Heart right ventricle (tissue), 16 donors: ENCODE measurements around the gene HERC6. TPM values are rescaled to one million over a fixed set of nuclear protein-coding genes. Genes with fewer than 3 reads are reported as not detected.

Experiments used
- ATAC-seq, 8 donors: fragments of 200-7000 bp; cut with Tn5 transposase; one replicate each; pipeline ENCODE4 v1.9.1; 2020; ENCODE audit warnings: mild to moderate bottlenecking in 8 of 8, moderate library complexity in 8 of 8, moderate number of reproducible peaks in 1 of 8
- DNase-seq, 2 donors: peaks; one replicate each; pipeline ENCODE4 v3.0.0-alpha.2; 2020
- H3K27ac ChIP-seq, 10 donors: fragments of 200-600 bp; sonication (generic) in 2 of 10; one replicate each; pipeline versions ENCODE4 v1.5.0 to v1.8.0; 2020 to 2022; ENCODE audit warnings: mild to moderate bottlenecking in 3 of 10
- H3K27me3 ChIP-seq, 7 donors: fragments of 200-600 bp; one replicate each; pipeline ENCODE4 v1.8.0; 2021 to 2022; ENCODE audit warnings: mild to moderate bottlenecking in 2 of 7
- H3K36me3 ChIP-seq, 9 donors: fragments of 200-600 bp; sonication (generic) in 1 of 9; one replicate each; pipeline versions ENCODE4 v1.5.0 to v1.8.0; 2020 to 2022; ENCODE audit warnings: mild to moderate bottlenecking in 2 of 9
- H3K4me1 ChIP-seq, 9 donors: fragments of 200-600 bp; sonication (generic) in 1 of 9; one replicate each; pipeline versions ENCODE4 v1.5.0 to v1.8.0; 2020 to 2022; ENCODE audit warnings: mild to moderate bottlenecking in 4 of 9
- H3K4me3 ChIP-seq, 10 donors: fragments of 200-600 bp; sonication (generic) in 2 of 10; one replicate each; pipeline versions ENCODE4 v1.5.0 to v1.8.0; 2020 to 2022; ENCODE audit warnings: mild to moderate bottlenecking in 7 of 10, moderate library complexity in 2 of 10
- H3K9me3 ChIP-seq, 11 donors: fragments of 200-600 bp in 10 of 11; sonication (generic) in 2 of 11; one replicate each; pipeline versions ENCODE4 v1.5.0 to v1.8.0; 2013 to 2022; ENCODE audit warnings: mild to moderate bottlenecking in 2 of 11, control low read depth in 1 of 11, moderate library complexity in 1 of 11
- WGBS, 2 donors: extraction: QIAGEN DNeasy Blood & Tissue Kit; methylation state at CpG; one replicate each; pipeline ENCODE4 v1.1.7; 2013; ENCODE audit warnings: inconsistent platforms in 1 of 2; 5-methylcytosine and 5-hydroxymethylcytosine counted together
- intact Hi-C, 10 donors: fragments of 100-400 bp; cut with DNase I; formaldehyde crosslinking; loops; one replicate each; pipeline versions ENCODE4 v1.11.1 to v1.14.2; 2022
- polyA plus RNA-seq, 2 donors: library from polyadenylated mRNA; stranded (reverse); fragments of 200-250 nt; gene quantifications; one replicate each; pipeline ENCODE4 v1.2.3, GENCODE V29; 2013
- total RNA-seq, 10 donors: library from RNA; stranded (reverse); fragmentation: NEBNext Ultra II Directional in 3 of 10; extraction: Animal tissue kit (Norgen Biotek cat#: 25700) in 3 of 10; gene quantifications; one replicate each; pipeline versions ENCODE4 v1.2.1 to v1.2.4, GENCODE V29; 2021 to 2023
- TF ChIP-seq, protein P1 (sequence below), 9 donors: fragments of 200-600 bp; sonication (generic) in 2 of 9; IDR thresholded peaks; one replicate each; pipeline versions ENCODE4 v1.5.0 to v1.8.0; 2021 to 2022; ENCODE audit warnings: antibody characterized with exemption in 9 of 9, mild to moderate bottlenecking in 5 of 9, moderate library complexity in 1 of 9
- donor health status: Arrhythmogenic right ventricular cardiomyopathy.
- donor health status: ischemic (EF 13 %, LVEDD 7.1; RV severe dilation, severe dysfunction).
- donor health status: healthy with polysubstance abuse.
- donor health status: DM: no; HTN: yes; CAD: no.
- donor health status: DM: no; HTN: no; CAD: no.
- donor health status: ischemic (EF 25% LVEDD 6.9; RV normal size, moderate dysfunction).
- donor health status: ischemic (EF 25% LVEDD 5.7; RV mildly dilated, moderate dysfunction).
- donor health status: healthy.
- donor health status: DM: yes; HTN: yes; CAD: no.
- donor health status: Ischemic cardiomyopathy.
- donor health status: ischemic (EF 35%, LVEDD 5.7; RV mildly dilated, moderate dysfunction).
- donor health status: nonischemic (EF 11% LVEDD 7.7; RV severe dilation, severe dysfunction).
- donor health status: DM: yes; HTN: yes; CAD: no.
- donor health status: PGD.
- donor health status: ischemic (EF 29% LVEDD 5.4; RV normal size, mild dysfunction).
- donor health status: nonischemic (EF 23%, LVEDD 6.1; RV moderate dilation, normal function).

The HERC6 gene
- total and polyA plus RNA-seq, 12 donors: 1.8 to 20.0 (median 14.6) TPM

DNA sequence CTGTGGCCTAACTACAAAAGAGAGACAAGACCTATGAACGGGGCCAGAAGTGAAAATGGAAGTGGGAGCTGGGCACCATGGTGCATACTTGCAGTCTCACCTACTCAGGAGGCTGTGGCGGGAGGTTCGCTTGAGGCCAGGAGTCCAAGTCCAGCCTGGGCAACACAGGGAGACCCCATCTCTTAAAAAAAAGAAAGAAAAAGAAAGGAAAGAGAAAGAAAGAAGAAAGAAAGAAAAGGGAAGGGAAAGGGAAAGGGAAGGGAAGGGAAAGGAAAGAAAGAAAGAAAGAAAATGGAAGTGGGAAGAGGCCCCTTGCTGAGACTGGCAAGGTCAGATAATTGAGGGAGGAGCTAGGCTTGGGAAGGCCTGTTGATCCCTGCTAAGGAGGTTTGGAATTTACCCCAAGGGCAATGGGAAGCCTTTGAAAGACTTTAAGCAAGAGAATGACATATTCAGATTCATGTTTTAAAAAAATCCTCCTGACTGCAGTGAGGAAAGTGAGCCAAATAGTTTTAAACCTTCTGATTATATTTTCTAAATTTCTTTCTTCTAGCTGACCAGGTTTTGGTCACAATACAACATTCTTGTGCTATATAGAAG, 60.6 kb downstream of the HERC6 start:
- no peaks in the 10 kb centered on the region for H3K4me1 ChIP-seq
- ATAC-seq (no peak), DNase-seq (no peak)
- TF ChIP-seq, protein P1, sequence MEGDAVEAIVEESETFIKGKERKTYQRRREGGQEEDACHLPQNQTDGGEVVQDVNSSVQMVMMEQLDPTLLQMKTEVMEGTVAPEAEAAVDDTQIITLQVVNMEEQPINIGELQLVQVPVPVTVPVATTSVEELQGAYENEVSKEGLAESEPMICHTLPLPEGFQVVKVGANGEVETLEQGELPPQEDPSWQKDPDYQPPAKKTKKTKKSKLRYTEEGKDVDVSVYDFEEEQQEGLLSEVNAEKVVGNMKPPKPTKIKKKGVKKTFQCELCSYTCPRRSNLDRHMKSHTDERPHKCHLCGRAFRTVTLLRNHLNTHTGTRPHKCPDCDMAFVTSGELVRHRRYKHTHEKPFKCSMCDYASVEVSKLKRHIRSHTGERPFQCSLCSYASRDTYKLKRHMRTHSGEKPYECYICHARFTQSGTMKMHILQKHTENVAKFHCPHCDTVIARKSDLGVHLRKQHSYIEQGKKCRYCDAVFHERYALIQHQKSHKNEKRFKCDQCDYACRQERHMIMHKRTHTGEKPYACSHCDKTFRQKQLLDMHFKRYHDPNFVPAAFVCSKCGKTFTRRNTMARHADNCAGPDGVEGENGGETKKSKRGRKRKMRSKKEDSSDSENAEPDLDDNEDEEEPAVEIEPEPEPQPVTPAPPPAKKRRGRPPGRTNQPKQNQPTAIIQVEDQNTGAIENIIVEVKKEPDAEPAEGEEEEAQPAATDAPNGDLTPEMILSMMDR (IDR thresholded peaks at IDR 0.05): no peak
- H3K27me3 ChIP-seq: no peaks in the 10 kb centered on the region
- no peak overlapping the region for H3K4me3 ChIP-seq
- no peaks in the 10 kb centered on the region for H3K9me3 ChIP-seq
- intact Hi-C loops: loop anchor here in 1 of 10 donors (5.0 kb wide), 1 partner anchor 47 kb away; no protein-coding TSS in a partner anchor
- WGBS, 2 donors: 94 to 95% methylated on average over 3 of the region's 3 CpGs
- peaks cover 0 to 94% (median 23%) of the 10 kb centered on the region in 9 donors for H3K36me3 ChIP-seq
- no peak overlapping the region for H3K27ac ChIP-seq

DNA sequence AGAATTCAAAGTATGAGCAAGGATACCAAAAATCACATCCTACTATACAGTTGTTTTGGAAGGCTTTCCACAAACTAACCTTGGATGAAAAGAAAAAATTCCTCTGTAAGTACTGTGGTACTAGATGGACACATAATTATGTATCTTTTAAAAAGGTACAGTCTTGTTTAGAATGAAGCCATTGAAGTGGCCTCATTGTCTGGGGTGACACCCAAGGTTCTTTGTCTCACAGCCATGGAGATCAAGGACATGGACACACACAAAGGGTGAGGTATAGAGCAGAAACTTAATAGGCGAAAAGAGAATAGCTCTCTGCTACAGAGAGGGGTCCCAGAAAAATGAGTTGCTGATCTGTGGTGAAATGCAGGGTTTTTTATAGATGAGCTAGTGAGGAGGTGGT, 61.5 kb downstream of the HERC6 start:
- no peaks in the 10 kb centered on the region for H3K9me3 ChIP-seq
- no peak overlapping the region for H3K4me3 ChIP-seq
- H3K4me1 ChIP-seq: no peaks in the 10 kb centered on the region
- ATAC-seq (no peak), DNase-seq (no peak)
- no peaks in the 10 kb centered on the region for H3K27me3 ChIP-seq
- no peak overlapping the region for H3K27ac ChIP-seq
- TF ChIP-seq, protein P1 (IDR thresholded peaks at IDR 0.05): no peak
- peaks cover 0 to 86% (median 23%) of the 10 kb centered on the region in 9 donors for H3K36me3 ChIP-seq
- intact Hi-C loops: loop anchor here in 1 of 10 donors (10.0 kb wide), 1 partner anchor 45 kb away; no protein-coding TSS in a partner anchor
- WGBS, 2 donors: 98 to 100% methylated on average over 1 of the region's 1 CpG

DNA sequence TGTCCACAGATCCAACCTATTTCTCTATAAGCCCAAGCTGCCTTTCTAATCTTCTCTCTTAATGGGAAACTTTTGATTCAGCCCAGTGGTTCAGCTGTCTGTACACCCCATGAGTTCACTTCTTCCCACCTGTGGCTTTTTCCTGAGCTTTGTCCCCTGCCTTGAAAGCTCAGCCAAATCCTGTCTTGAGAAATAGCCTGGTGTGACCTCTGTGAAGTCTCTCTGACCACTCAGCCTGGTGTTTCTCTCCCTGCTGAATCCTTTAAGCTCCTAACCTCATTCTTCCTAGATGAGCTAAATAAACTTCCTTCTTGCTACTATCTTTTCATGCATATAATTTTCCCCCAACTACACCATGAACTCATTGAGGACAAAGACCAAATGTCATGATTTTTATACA, 63.0 kb downstream of the HERC6 start:
- Histone ChIP-seq H3K4me1 (peaks cover 0 to 13% (median 0%) of the 10 kb centered on the region in 9 donors), H3K4me3 (no peak overlapping the region), H3K27ac (no peak overlapping the region), H3K36me3 (peaks cover 0 to 70% (median 23%) of the 10 kb centered on the region in 9 donors), H3K9me3 (no peaks in the 10 kb centered on the region), H3K27me3 (no peaks in the 10 kb centered on the region)
- TF ChIP-seq, protein P1 (IDR thresholded peaks at IDR 0.05): no peak
- ATAC-seq (no peak), DNase-seq (no peak)
- intact Hi-C loops: loop anchor here in 1 of 10 donors (10.0 kb wide), 1 partner anchor 47 kb away; no protein-coding TSS in a partner anchor

DNA sequence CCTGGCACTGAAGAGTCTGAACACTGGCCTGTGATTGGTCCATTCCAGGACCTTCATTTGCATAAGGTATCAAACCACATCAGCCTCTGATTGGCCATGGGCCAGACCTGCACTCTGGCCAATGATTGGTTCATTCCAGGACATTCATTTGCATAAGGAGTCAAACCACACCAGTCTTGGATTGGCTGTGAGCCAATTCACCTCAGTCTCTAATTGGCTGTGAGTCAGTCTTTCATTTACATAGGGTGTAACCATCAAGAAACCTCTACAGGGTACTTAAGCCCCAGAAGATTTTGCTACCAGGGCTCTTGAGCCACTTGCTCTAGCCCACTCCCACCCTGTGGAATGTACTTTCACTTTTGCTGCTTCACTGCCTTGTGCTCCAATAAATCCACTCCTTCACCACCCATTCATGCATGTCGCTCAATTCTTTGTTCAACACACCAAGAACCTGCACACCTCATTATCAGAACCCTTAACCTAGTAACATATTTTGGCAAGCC, 64.1 kb downstream of the HERC6 start:
- TF ChIP-seq, protein P1 (IDR thresholded peaks at IDR 0.05): no peak
- ATAC-seq (no peak), DNase-seq (no peak)
- Histone ChIP-seq H3K4me3 (no peak overlapping the region), H3K4me1 (peaks cover 0 to 14% (median 0%) of the 10 kb centered on the region in 9 donors), H3K27me3 (no peaks in the 10 kb centered on the region), H3K36me3 (peaks cover 0 to 60% (median 23%) of the 10 kb centered on the region in 9 donors), H3K9me3 (no peaks in the 10 kb centered on the region), H3K27ac (no peak overlapping the region)
- WGBS, 2 donors: 97 to 100% methylated on average over 1 of the region's 1 CpG
- intact Hi-C loops: loop anchor here in 1 of 10 donors (10.0 kb wide), 1 partner anchor 48 kb away; no protein-coding TSS in a partner anchor
